GM13977 (cell line): ENCODE results near the gene TMEM131L.
"Not testable (repeated sequence)": the region's sequence is repeated elsewhere in the genome, so short reads cannot be mapped to it uniquely, and the experiment has no call there.

Experiments
- DNase-seq: peaks from one replicate; pipeline ENCODE4 v3.0.0; 2012; ENCODE audit warnings: low spot score
- in situ Hi-C: fragments of 300-500 bp; cut with MboI; formaldehyde crosslinking; loops from one replicate; pipeline ENCODE4 v1.12.0; 2022; ENCODE audit warnings: low sequenced_read_pairs, low pct_unique_long_range_greater_than_20kb, mixed read lengths, inconsistent platforms; ENCODE audit not compliant: unreplicated experiment
- TF ChIP-seq, protein P1 (sequence below): IDR thresholded peaks from 2 replicates; pipeline ENCODE4 v1.5.1; 2012; ENCODE audit warnings: mild to moderate bottlenecking, control low read depth; ENCODE audit not compliant: insufficient read depth; ENCODE audit errors: extremely low read depth, missing control alignments

TMEM131L gene

DNA sequence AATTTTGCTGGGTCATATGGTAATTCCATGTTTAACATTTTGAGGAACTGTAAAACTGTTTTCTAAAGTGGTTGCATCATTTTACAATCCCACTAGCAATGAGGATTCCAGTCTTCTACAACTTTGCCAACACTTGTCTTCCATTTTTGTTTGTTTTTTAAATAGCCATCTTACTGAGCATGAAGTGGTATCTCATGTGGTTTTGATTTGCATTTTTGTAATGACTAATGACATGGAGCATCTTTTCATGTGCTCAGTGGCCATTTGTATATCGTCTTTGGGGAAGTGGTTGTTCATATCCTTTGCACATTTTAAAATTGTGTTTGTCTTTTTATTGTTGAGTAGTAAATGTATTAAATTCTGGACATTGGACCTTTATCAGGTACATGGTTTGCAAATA is 94.7 kb downstream of the TMEM131L start:
- DNase-seq, result no peak
- in situ Hi-C loops, result no loop called here
- TF ChIP-seq, protein P1, sequence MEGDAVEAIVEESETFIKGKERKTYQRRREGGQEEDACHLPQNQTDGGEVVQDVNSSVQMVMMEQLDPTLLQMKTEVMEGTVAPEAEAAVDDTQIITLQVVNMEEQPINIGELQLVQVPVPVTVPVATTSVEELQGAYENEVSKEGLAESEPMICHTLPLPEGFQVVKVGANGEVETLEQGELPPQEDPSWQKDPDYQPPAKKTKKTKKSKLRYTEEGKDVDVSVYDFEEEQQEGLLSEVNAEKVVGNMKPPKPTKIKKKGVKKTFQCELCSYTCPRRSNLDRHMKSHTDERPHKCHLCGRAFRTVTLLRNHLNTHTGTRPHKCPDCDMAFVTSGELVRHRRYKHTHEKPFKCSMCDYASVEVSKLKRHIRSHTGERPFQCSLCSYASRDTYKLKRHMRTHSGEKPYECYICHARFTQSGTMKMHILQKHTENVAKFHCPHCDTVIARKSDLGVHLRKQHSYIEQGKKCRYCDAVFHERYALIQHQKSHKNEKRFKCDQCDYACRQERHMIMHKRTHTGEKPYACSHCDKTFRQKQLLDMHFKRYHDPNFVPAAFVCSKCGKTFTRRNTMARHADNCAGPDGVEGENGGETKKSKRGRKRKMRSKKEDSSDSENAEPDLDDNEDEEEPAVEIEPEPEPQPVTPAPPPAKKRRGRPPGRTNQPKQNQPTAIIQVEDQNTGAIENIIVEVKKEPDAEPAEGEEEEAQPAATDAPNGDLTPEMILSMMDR, result no peak

DNA sequence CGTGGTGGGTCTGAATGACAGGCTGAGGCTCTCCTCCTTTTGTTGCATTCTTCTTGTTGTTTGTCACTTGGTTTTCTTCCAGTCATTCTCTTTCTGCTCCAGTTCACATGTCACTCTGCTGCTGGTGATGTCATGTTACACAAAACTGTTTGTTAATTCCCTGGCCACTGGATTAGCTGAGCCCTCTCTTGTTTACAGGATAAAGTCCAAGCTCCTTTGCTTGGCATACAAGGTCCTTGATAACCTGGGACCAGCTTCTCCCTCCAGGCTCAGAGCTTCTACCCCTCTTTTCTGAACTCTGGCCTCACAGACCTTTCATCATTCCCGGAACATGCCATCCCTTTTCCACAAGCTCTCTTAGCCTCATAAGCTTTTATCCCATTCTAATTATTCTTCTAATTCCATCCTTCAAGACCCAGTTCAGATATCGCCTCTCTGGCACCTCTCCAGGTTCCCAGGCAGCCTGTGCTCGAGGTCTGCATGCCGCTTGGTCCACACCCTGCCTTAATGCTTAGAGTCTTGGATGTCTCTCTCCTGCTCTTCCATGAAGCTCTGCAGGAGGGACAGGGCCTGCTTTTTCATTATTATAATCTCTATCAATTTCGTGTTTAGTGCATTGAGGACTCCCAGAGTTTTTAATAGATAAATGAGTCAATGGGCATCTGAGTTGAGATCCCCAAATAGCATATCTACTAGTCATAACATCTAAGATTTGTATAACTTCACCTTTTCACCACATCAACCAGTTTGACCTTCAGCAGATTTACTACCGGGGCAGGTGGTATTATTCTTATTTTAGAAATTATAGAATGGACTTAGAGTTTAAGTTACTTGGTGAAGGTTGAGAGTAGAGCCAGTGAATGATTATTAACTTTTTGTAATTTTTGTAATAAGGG is 98.7 kb downstream of the TMEM131L start:
- in situ Hi-C loops, result no loop called here
- TF ChIP-seq, protein P1, result no peak
- DNase-seq, result no peak

DNA sequence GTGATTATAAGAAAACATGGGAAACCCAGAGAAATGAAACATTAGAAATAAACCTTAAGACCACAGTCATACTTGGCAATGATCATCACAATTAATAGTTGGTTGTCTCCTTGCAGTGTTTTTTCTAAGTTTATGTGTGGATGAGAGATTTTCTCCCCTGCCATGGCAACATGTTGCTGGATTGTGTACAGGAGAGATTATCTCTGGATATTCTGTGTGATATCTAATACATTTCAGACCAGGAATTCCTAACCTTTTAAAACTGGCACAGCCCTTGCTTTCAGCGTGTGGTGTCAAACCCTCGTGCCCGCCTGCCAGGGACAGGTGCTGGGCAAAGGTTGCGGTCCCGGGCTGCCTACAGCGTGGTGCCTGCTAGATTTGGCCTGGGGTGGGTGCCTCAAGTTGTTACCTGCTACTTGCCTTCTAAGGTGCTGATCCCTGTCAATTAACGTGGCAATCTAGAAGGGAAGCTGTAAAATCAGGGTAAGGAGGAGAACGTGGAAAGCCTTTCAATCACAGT is 100.5 kb downstream of the TMEM131L start:
- in situ Hi-C loops, result no loop called here
- TF ChIP-seq, protein P1, result no peak
- DNase-seq, result no peak

DNA sequence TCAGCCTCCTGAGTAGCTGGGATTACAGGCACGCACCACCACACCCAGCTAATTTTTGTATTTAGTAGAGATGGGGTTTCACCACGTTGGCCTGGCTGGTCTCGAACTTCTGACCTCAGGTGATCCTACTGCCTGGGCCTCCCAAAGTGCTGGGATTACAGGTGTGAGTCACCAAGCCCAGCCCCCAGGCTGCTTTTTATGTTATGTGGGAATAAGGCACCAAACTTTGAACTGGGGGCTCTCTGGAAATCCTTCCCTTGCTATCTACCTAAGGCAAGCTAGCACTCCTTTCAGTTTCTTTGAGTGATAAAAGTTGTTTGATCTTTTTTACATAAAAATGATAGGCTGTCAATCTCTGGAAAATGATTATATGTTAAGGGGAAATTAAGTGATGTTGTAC is 101.5 kb downstream of the TMEM131L start:
- in situ Hi-C loops, DNase-seq: not testable (repeated sequence)

DNA sequence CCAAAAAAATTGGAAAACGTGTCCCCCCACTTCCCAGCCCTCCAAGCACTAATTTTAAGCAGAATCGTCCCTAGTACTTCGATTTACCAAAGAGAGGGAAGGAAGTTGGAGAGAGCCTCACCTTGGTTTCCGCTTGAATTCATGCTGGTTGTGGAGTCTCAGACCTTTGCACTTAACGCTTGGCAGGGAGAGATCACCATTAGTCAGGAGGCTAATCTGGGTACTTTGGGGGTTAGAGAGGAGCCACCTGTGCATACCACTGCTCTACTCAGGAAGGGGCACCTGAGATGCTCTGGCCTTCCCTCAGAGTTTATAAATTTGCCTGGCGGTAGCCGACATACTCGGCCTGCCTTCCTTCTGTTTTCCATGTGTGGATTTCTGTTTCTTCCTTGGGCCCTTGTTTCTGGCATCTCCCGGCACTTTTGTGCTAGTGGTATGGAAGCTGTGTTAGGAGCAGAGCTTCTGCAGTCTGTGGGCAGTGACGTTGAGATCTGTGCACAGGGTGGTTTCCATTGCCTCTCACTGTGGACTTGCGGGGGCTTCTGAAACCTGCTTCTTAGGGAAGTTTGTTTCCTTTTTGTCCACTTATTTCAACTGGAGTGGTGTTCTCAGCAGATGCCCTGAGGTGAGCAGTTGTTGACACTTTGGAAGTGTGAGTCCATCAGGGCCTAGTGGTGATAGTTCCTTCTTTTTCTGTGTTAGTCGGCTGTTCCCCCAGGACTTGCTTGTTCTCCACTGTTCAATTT is 104.2 kb downstream of the TMEM131L start:
- DNase-seq, result peak; percentile 14
- in situ Hi-C loops, result loop anchor here (10.0 kb wide), 1 partner anchor 226 kb away; the partner anchor contains the start of gene MND1
- TF ChIP-seq, protein P1, result no peak

DNA sequence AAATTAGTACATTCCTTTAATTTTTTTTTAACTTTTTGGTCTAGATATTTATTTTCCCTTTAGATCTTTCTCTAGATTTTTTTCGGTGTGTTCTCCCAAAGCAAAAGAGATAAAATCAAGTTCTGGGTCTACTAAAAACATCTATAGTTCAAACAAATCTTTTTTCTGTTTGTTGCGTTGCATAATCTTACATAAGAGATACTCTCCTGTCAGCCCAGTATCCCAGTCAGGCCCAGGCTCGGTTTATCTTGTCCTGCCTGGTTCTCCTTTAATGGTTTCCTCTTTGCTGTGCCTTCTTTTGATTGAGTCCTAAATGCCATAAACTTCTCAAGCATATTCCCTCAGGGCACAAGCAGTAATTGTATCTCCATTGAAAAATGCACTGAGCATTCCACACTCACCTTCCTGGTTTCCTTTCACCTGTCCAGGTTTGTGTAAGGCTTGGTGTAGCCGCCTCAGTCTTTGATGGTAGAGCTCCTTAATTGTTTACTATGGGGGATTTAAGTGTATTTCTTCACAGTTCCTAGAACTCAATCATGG is 104.9 kb downstream of the TMEM131L start:
- DNase-seq, result no peak
- in situ Hi-C loops, result loop anchor here (10.0 kb wide), 1 partner anchor 226 kb away; the partner anchor contains the start of gene MND1
- TF ChIP-seq, protein P1, result no peak
